Large intestine (tissue), 3 donors: ENCODE results near the gene ALG14. TPM values are rescaled to one million over a fixed set of nuclear protein-coding genes. Genes with fewer than 3 reads are reported as not detected.

Source experiments
- DNase-seq, 2 donors: peaks; one replicate each; pipeline versions ENCODE4 v3.0.0 to v3.0.0-alpha.2; 2013
- H3K27ac ChIP-seq: one replicate; pipeline ENCODE4 v1.5.1; 2013; ENCODE audit warnings: low read length
- H3K27me3 ChIP-seq: 2 replicates; pipeline ENCODE4 v1.6.1; 2013; ENCODE audit warnings: low read length; ENCODE audit not compliant: control insufficient read depth, insufficient read depth
- H3K36me3 ChIP-seq: 2 replicates; pipeline ENCODE4 v1.6.1; 2013; ENCODE audit warnings: low read length; ENCODE audit not compliant: control insufficient read depth, insufficient read depth
- H3K4me1 ChIP-seq: one replicate; pipeline ENCODE4 v1.6.1; 2013; ENCODE audit warnings: low read length; ENCODE audit not compliant: control insufficient read depth, insufficient read depth
- H3K4me3 ChIP-seq: one replicate; pipeline ENCODE4 v1.5.1; 2013; ENCODE audit warnings: low read length
- H3K9me3 ChIP-seq: one replicate; pipeline ENCODE4 v1.6.1; 2013; ENCODE audit warnings: mild to moderate bottlenecking, low read depth, low read length, moderate library complexity; ENCODE audit not compliant: control insufficient read depth
- WGBS: methylation state at CpG from one replicate; pipeline ENCODE4 v1.1.5; 2013; ENCODE audit warnings: low lambda C conversion rate; ENCODE audit not compliant: insufficient coverage; 5-methylcytosine and 5-hydroxymethylcytosine counted together
- polyA plus RNA-seq: library from polyadenylated mRNA; unstranded; fragments of 120-200 nt; gene quantifications from one replicate; pipeline ENCODE4 v1.2.1, GENCODE V29; 2013

Gene ALG14
- polyA plus RNA-seq, 1 donor: 9.0 TPM

DNA sequence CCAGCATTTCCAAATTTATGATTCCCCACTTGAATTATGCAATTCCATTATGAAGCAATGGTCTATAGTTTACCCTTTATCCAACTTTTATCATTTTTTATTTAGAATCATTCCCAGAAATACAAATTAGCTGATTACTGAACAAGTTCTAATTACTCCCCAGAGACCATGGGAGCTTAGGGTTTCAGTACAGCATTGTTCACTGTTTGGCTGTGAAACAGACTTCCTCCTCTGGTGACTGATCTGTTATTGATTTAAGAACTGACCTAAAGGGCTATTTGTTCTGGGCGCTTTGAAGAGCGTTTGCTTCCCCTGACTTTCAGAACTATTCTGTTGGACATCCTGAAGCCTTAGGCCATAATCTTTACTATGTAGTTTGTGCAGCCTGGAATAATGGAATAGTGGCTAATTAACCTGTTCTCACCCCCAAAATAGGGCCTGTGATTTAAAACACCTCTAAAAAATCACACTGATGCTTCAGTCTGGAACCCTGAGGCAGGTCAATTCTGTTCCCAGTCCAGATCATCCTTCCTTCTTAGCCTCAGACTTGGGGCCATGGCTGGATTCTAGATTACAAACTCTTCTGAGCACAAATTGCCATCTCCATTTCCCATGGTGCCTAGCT, 58.7 kb downstream of the ALG14 start:
- WGBS: 100% methylated on average over 1 of the region's 2 CpGs
- Histone ChIP-seq H3K4me1 (peaks cover 4% of the 10 kb centered on the region), H3K9me3 (no peaks in the 10 kb centered on the region), H3K27me3 (no peaks in the 10 kb centered on the region), H3K4me3 (no peak overlapping the region), H3K36me3 (no peaks in the 10 kb centered on the region), H3K27ac (no peak overlapping the region)
- DNase-seq: no peak

DNA sequence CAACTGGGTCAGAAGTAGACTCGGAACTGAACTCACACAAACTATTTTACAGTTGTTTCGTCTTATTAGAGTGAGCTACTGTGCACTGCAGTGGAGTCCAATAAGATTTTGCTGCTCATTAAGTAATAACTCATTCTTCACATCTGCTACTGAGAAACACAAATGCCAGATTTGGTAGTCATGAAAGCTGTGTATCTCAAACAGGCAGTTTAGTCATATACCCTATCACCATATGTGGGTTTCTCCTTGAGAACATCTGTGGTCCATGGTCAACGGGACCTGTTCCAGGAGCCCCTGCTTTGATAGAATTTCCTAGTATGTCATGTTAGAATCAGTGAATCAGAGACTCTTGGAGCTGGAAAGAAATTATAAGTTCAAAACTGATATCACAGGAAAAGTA, 60.4 kb downstream of the ALG14 start:
- Histone ChIP-seq H3K4me1 (no peaks in the 10 kb centered on the region), H3K9me3 (no peaks in the 10 kb centered on the region), H3K4me3 (no peak overlapping the region), H3K36me3 (no peaks in the 10 kb centered on the region), H3K27me3 (no peaks in the 10 kb centered on the region), H3K27ac (no peak overlapping the region)
- no peak for DNase-seq
- WGBS: no CpG with 5 or more reads among the region's 3 CpGs

DNA sequence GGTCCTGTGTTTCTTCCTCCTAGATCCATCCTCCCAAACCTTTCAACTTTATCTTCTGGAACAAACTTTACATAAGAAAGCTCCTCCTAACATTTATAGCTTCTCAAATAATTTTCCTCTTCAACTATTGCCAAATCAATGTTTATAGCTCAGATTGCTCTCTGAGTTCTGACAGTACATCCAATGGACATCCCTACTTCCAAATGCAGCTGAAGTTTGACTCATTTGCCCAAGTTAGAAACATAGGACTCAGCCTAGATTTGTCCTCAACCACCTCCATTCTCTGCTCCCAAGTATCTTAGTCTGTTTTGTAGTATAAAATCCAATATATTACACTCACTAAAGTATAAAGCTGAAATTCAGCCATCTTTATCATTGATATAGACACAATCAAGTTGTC, 62.6 kb downstream of the ALG14 start:
- Histone ChIP-seq H3K9me3 (no peaks in the 10 kb centered on the region), H3K4me1 (no peaks in the 10 kb centered on the region), H3K4me3 (no peak overlapping the region), H3K27me3 (no peaks in the 10 kb centered on the region), H3K36me3 (no peaks in the 10 kb centered on the region), H3K27ac (no peak overlapping the region)
- no peak for DNase-seq

DNA sequence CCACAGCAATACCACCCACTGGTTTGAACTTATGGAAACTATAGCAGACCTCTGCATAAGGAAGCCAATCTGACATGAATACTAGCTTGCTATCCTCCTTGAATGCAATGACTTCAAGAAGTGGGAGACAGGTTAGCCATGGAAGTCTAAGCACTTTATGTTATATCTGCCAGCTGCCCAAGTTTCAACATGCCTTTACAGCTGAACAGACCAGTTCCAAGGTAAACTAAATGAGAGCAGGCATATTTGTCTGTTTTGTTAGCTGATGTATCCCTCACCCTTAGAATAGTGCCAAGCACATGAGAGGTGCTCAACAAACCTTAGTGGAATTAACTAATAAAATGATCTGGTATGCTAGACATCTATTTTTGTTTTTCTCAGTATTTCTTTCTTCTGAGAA, 65.1 kb downstream of the ALG14 start:
- no peak for DNase-seq
- no peaks in the 10 kb centered on the region for H3K36me3 ChIP-seq
- no peak overlapping the region for H3K4me3 ChIP-seq
- no peak overlapping the region for H3K27ac ChIP-seq
- no peaks in the 10 kb centered on the region for H3K9me3 ChIP-seq
- no peaks in the 10 kb centered on the region for H3K27me3 ChIP-seq
- no peaks in the 10 kb centered on the region for H3K4me1 ChIP-seq

DNA sequence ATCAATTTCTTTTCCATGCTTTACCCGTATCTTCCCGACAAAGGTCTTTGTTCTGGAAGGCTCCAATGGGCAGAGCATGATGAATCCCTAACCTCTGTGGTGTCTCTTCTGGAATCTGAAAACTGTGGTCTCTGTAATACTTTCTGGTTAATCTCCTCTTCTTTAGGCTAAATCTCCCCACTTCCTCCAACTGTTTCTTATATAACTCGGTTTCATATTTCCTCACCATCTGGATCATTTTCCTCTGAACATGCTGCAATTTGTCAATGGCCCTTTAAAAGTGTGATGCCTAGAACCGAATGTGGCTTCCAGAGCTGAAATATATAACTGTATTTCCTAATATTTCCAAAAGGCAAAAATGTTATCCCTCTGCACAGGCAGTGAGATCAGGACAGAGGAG, 66.1 kb downstream of the ALG14 start:
- 100% methylated on average over 2 of the region's 4 CpGs for WGBS
- Histone ChIP-seq H3K4me3 (no peak overlapping the region), H3K9me3 (no peaks in the 10 kb centered on the region), H3K36me3 (no peaks in the 10 kb centered on the region), H3K27me3 (no peaks in the 10 kb centered on the region), H3K4me1 (no peaks in the 10 kb centered on the region), H3K27ac (no peak overlapping the region)
- no peak for DNase-seq

DNA sequence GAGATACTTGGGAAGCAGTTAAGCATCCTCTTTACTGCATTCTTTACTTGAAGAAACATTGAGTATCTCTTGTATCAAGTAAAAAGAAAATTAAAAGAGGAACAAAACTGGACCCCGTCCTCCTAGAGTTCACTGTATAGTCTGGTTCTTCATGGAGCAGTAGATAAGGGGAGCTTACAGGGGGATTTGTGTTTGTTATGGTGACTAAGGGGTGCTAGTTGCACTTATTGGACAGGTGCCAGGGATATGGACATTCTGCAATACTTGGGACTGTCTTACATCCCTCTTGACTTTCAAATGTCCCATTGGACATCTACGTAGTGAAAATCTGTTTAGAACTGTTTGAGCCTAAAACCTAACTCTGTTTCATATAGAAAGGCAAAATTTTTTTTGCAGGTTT, 67.2 kb downstream of the ALG14 start:
- Histone ChIP-seq H3K9me3 (no peaks in the 10 kb centered on the region), H3K27ac (no peak overlapping the region), H3K36me3 (no peaks in the 10 kb centered on the region), H3K4me3 (no peak overlapping the region), H3K4me1 (no peaks in the 10 kb centered on the region), H3K27me3 (no peaks in the 10 kb centered on the region)
- WGBS: no CpG with 5 or more reads among the region's 2 CpGs
- no peak for DNase-seq

DNA sequence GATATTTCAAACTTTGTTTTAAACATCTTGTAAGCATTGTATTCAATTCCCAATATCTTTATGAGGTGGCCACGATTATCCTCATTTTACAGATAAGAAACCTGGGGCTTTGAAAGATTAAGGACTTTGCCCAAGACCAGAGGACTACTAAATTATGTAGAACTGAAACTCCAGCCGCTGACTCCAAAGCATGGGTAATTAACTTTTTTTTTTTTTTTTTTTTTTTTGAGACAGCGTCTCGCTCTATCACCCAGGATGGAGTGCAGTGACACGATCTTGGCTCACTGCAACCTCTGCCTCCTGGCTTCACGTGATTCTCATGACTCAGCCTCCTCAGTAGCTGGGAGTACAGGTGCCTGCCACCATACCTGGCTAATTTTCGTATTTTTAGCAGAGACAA, 68.7 kb downstream of the ALG14 start:
- H3K27me3 ChIP-seq: no peaks in the 10 kb centered on the region
- H3K27ac ChIP-seq: no peak overlapping the region
- DNase-seq: peak in 1 of 2 donors; percentile 54
- H3K9me3 ChIP-seq: no peaks in the 10 kb centered on the region
- no peaks in the 10 kb centered on the region for H3K4me1 ChIP-seq
- H3K36me3 ChIP-seq: no peaks in the 10 kb centered on the region
- H3K4me3 ChIP-seq: no peak overlapping the region
- no CpG with 5 or more reads among the region's 7 CpGs for WGBS

DNA sequence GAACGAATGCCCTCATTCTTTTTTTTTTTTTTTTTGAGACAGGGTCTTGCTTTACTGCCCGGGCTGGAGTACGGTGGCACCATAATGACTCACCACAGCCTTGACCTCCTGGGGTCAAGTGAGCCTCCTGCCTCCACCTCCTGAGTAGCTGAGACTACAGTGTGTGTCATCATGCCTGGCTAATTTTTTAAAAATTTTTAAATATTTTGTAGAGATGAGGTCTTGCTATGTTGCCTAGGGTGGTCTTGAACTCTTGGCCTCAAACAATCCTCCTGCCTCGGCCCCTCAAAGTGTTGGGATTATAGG, 69.4 kb downstream of the ALG14 start:
- no peak overlapping the region for H3K27ac ChIP-seq
- no CpG with 5 or more reads among the region's 4 CpGs for WGBS

DNA sequence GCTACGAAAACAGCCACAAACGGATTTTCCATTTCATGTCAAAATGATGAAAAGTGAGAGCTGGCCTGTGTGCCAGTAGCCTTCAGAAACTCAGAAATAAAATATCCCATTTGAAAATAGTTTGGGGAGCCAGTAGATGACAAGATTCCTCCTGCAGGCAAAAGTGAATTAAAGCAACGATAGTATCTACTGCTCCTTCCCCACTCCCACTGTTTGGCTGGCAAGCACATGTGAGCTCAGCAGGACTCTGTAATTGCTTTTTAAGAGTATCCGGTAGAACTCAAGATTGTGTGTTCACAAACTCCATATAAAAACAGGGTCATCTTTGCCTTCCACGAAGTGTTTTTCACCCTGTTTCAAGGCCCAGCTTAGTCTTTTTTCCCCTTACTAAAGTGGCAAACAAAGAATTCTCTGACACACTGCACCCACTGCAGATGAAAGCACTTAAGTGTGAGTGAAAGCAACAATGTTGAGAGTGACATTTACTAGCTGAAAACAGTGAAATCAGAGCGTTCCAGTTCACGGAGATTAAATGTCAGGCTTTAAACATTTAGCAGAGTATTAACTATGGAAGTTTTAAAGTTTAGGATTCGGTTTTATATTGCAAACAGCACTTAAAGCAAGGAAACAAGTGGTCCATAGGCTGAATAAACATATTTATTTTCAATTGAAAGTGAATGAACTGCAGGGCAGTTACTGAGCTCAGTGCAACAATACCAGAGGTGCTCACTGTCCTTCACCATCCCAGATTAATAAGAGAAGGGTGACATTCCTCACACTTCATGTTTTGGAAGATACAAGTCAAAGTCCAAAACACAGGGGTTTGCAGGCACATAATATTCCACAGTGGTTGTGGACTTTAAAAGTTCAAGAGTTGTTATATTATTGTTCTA, 70.0 kb downstream of the ALG14 start:
- Histone ChIP-seq H3K27ac (no peak overlapping the region), H3K4me1 (no peaks in the 10 kb centered on the region), H3K9me3 (no peaks in the 10 kb centered on the region), H3K4me3 (no peak overlapping the region), H3K36me3 (no peaks in the 10 kb centered on the region), H3K27me3 (no peaks in the 10 kb centered on the region)
- no peak for DNase-seq
- 89% methylated on average over 3 of the region's 8 CpGs for WGBS

More for the DNA sequence above, 69.4 kb downstream of the ALG14 start:
- no peak overlapping the region for H3K4me3 ChIP-seq
- H3K36me3 ChIP-seq: no peaks in the 10 kb centered on the region
- no peaks in the 10 kb centered on the region for H3K4me1 ChIP-seq
- no peak for DNase-seq
- H3K9me3 ChIP-seq: no peaks in the 10 kb centered on the region
- no peaks in the 10 kb centered on the region for H3K27me3 ChIP-seq

DNA sequence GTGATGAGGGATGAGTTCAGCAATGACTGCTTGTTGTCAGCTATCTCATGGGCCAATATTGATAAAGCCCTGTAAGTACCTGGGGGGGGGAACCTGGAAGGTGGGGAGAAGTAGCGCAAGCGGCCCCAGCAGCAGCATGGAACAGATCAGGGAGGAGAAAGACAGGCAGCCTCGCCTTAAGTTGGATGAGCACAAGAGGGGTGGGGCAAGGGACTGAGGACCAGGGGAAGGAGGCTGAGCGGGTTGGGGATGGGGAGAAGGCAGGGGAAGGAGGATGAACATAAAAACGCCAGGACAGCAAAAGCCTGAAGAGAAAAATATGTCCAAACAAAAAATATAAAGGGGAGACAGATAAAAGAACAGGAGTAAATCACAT, 70.6 kb downstream of the ALG14 start:
- 75% methylated on average over 4 of the region's 5 CpGs for WGBS
- no peaks in the 10 kb centered on the region for H3K4me1 ChIP-seq
- H3K27me3 ChIP-seq: no peaks in the 10 kb centered on the region
- no peaks in the 10 kb centered on the region for H3K9me3 ChIP-seq
- no peak overlapping the region for H3K4me3 ChIP-seq
- no peak for DNase-seq
- no peak overlapping the region for H3K27ac ChIP-seq
- no peaks in the 10 kb centered on the region for H3K36me3 ChIP-seq
